Stimulated activated CD4-positive, alpha-beta T cell treated with anti-CD3 and anti-CD28 coated beads, Interleukin-1b, Interleukin-23, amount 100 ng/mL, for 1 hour (primary cell): Measurements from ENCODE around the gene PTK7.

ENCODE experiments used
- DNase-seq, 2 donors: peaks; one replicate each; pipeline ENCODE4 v3.0.0-alpha.2; 2020; ENCODE audit warnings: low read depth in 2 of 2

Gene PTK7

DNA sequence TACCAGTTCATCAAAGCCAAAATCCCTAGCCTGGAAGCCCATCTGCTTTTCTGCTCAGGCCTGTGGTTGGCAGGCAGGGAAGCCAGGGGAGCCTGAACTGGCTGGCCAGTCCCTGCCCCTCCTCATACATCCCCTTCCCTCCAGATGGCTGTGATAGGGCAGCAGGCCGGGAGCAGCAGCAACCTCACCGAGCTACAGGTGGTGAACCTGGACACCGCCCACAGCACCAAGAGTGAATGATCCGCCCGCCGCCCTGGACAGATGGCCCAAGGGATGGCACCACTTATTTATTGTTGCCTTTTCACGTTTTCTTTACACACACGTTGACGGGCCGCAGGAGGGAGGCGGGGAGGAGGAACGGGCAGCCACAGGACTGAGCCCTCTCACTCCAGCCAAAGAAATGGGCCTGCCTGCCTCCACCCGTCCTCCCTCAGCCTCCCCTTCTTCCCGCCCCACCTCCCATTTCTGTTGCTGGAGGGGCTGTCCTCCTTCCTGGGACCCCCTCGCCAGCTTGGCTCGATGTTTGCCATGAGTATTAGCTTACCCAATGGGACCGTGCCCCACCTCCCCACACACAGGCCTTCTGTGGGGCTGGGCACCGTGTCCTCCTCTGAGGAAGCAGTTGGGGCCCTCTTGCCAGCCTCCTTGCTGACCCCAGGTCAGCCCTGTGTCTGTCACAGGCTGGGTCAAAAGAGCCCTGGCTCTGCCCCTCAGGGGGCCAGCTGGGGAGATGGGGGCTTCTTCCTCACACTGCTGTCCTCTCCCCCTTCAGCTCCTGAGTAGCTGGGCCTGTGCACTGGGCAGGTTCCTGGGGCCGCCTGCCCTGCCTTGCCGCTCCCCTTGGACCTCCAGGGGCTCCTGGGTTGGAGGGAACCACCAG, 103.1 kb downstream of the PTK7 start:
- DNase-seq = no peak

GRCh38 chr6:43180058-43180457, 103.9 kb downstream of the PTK7 start:
- DNase-seq = no peak

DNA sequence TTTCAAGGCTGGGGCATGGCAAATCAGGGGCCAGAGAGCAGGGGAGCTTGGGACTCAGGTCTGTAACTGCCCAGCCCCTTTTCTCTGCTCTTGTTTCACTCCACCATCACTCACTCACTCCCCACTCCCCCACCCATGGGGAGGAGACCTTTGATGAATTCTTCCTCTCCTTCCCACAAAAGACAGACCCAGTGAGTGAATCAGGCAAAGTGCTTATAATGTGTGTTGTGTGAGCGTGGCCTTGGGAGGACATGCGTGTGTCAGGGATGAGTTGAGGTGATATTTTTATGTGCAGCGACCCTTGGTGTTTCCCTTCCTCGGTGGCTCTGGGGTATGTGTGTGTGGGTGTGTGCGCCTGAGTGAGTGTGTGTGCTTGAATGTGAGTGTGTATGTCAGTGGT, 104.9 kb downstream of the PTK7 start:
- no peak for DNase-seq

- no peak for DNase-seq
Observed at GRCh38 chr6:43181621-43181941, 105.5 kb downstream of the PTK7 start.

GRCh38 chr6:43181942-43182860, 106.1 kb downstream of the PTK7 start, which contains the start of gene CUL9:
Gene CUL9, plus strand, starts transcription at chr6:43182196. Its CDS starts 2,115 bp downstream, at chr6:43184311.
- DNase-seq = peak; percentile 47 to 60

DNA sequence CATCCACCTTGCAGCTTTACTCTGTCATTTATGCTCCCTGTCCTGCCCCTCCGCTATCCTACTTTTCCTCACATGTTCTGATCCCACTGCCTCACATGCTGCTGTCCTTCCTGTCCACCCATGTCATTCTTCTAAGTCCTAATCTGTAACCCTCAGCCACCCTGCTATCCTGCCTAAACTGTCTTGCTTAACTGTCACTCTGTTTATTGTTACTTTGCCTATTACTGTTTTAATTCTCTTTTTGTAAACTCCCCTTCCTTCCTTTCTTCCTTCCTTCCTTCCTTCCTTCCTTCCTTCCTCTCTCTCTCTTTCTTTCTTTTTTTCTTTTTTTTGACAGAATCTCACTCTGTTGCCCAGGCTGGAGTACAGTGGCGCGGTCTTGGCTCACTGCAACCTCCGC, 107.3 kb downstream of the PTK7 start:
- DNase-seq = no peak

- no peak for DNase-seq
Observed at GRCh38 chr6:43184268-43184985, 108.3 kb downstream of the PTK7 start.

GRCh38 chr6:43185391-43185985, 109.4 kb downstream of the PTK7 start:
- no peak for DNase-seq

GRCh38 chr6:43186019-43186418, 109.9 kb downstream of the PTK7 start:
- DNase-seq = no peak

DNA sequence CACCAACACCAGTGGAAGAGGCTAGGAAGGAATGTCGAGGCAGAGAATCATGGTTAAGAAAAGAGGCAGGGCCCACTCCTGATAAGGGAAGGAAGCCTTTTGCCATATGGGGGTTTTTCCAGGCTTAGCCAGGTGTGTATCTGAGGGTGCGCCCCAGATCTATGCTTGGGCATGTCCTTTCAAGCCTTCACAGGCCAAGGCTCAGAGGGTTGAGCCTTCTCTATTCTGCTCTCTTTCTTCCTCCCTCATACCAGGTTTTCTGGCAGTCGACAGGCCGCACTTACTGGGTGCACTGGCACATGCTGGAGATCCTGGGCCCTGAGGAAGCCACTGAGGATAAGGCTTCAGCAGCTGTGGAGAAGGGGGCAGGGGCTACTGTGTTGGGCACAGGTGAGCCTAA, 110.6 kb downstream of the PTK7 start:
- no peak for DNase-seq

GRCh38 chr6:43187821-43188220, 111.7 kb downstream of the PTK7 start:
- no peak for DNase-seq

- no peak for DNase-seq
Observed at GRCh38 chr6:43188426-43188825, 112.3 kb downstream of the PTK7 start.

- no peak for DNase-seq
Observed at GRCh38 chr6:43189776-43190304, 113.7 kb downstream of the PTK7 start.

GRCh38 chr6:43192911-43193310, 116.8 kb downstream of the PTK7 start:
- DNase-seq = no peak

GRCh38 chr6:43193929-43194328, 117.8 kb downstream of the PTK7 start:
- DNase-seq = no peak

GRCh38 chr6:43196337-43196736, 120.2 kb downstream of the PTK7 start:
- no peak for DNase-seq

DNA sequence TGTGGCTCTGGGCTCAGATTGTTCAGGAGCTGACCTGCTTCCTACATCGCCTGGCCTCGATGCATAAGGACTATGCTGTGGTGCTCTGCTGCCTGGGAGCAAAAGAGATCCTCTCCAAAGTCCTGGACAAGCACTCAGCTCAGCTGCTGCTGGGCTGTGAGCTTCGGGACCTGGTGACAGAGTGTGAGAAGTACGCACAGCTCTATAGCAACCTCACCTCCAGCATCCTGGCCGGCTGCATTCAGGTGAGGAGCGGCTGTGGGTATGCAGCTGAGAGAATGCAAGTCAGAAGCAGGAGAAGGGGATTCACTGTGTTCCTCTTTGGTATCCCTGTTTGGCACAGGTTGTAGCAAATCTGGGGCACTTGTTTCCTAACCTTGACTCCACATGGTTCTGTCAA, 123.8 kb downstream of the PTK7 start:
- DNase-seq = no peak

DNA sequence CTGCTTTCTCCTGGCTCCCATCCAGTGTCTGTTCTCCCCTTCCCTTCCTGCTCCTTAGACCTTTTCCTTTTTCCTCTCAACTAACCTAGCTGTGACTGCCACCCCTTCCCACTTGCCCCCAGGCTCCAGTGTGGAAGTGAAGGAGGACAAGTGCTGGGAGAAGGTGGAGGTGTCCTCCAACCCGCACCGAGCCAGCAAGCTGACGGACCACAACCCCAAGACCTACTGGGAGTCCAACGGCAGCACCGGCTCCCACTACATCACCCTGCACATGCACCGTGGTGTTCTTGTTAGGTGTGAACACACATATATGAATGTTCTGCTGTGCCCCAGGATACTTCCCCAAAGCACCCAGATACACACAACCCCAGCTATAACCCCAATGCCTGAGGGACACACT, 124.4 kb downstream of the PTK7 start:
- DNase-seq = no peak

- no peak for DNase-seq
Observed at GRCh38 chr6:43202451-43202850, 126.3 kb downstream of the PTK7 start.

GRCh38 chr6:43203029-43203717, 127.1 kb downstream of the PTK7 start:
- DNase-seq = no peak

DNA sequence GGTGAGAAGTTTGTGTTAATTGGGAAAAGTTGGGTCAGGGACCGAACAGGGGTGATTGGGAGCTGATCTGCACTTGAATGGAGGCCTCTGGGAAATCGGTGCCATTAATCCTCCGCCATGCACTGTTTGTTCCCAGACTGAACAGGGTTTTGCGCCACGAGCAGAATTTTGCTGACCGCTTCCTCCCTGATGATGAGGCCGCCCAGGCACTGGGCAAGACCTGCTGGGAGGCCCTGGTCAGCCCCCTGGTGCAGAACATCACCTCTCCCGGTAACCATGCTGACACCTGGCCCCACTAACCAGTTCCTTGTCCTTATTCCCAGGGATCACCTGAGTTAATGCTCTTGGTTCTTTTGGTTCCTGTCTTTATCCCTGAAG, 127.6 kb downstream of the PTK7 start:
- no peak for DNase-seq
